Renal cortical epithelial cell (primary cell): ENCODE measurements around the gene PDE1A. TPM values are rescaled to one million over a fixed set of nuclear protein-coding genes. Genes with fewer than 3 reads are reported as not detected.

Source experiments
- DNase-seq: peaks from one replicate; pipeline ENCODE4 v3.0.0-alpha.2; 2011; ENCODE audit warnings: low read depth
- total RNA-seq: library from RNA; depleted of rRNA; stranded (reverse); fragments of >200 nt; gene quantifications from 2 replicates; pipeline ENCODE4 v1.2.3, GENCODE V29; 2014

The PDE1A gene
- total RNA-seq, 1 donor from 2014 or later, result 203 TPM

GRCh38 chr2:182133195-182133891 is 293.5 kb downstream of the PDE1A start:
- peak; percentile 52 for DNase-seq

- DNase-seq, result no peak
These were observed 294.2 kb downstream of the PDE1A start for GRCh38 chr2:182132605-182133004.

- DNase-seq, result no peak
These were observed 297.8 kb downstream of the PDE1A start for GRCh38 chr2:182128821-182129707.

- peak; percentile 64 for DNase-seq
These were observed 309.6 kb downstream of the PDE1A start for GRCh38 chr2:182117196-182117595.

GRCh38 chr2:182116774-182117173 is 310.1 kb downstream of the PDE1A start:
- DNase-seq, result no peak

- DNase-seq, result peak; percentile 32
These were observed 311.6 kb downstream of the PDE1A start for GRCh38 chr2:182115258-182115657.

- no peak for DNase-seq
These were observed 313.5 kb downstream of the PDE1A start for GRCh38 chr2:182113334-182113733.

GRCh38 chr2:182110347-182110746 is 316.5 kb downstream of the PDE1A start:
- DNase-seq, result no peak

GRCh38 chr2:182103526-182103925 is 323.3 kb downstream of the PDE1A start:
- no peak for DNase-seq

GRCh38 chr2:182101263-182101662 is 325.6 kb downstream of the PDE1A start:
- peak; percentile 13 for DNase-seq

GRCh38 chr2:182098648-182099047 is 328.2 kb downstream of the PDE1A start:
- no peak for DNase-seq

- DNase-seq, result no peak
These were observed 329.2 kb downstream of the PDE1A start for GRCh38 chr2:182097571-182098164.

- no peak for DNase-seq
These were observed 336.4 kb downstream of the PDE1A start for GRCh38 chr2:182090486-182090885.
